Right atrium auricular region (tissue), 2 donors: ENCODE results near the gene DACT3. TPM values are rescaled to one million over a fixed set of nuclear protein-coding genes. Genes with fewer than 3 reads are reported as not detected.

Experiments used
- DNase-seq: peaks from one replicate; pipeline ENCODE4 v3.0.0-alpha.2; 2019; ENCODE audit warnings: low spot score
- H3K27ac ChIP-seq, 2 donors: fragments of 200-600 bp; sonication (generic); 1 replicate in 1 of 2; 2 replicates in 1 of 2; pipeline ENCODE4 v1.5.1; 2016 to 2019
- H3K27me3 ChIP-seq, 2 donors: fragments of 200-600 bp; sonication (generic); one replicate each; pipeline versions ENCODE4 v1.5.1 to v1.6.0; 2017 to 2019
- H3K36me3 ChIP-seq: fragments of 200-600 bp; sonication (generic); one replicate; pipeline ENCODE4 v1.5.1; 2016
- H3K4me1 ChIP-seq, 2 donors: fragments of 200-600 bp; sonication (generic); one replicate each; pipeline versions ENCODE4 v1.5.1 to v1.6.0; 2017 to 2019
- H3K4me3 ChIP-seq, 2 donors: fragments of 200-600 bp; sonication (generic); 1 replicate in 1 of 2; 2 replicates in 1 of 2; pipeline ENCODE4 v1.5.1; 2017 to 2019; ENCODE audit warnings: mild to moderate bottlenecking in 1 of 2, moderate library complexity in 1 of 2
- H3K9me3 ChIP-seq, 2 donors: fragments of 200-600 bp; sonication (generic); one replicate each; pipeline ENCODE4 v1.5.1; 2019
- total RNA-seq, 2 donors: library from RNA; depleted of rRNA; stranded (reverse); fragments of >200 nt; gene quantifications; one replicate each; pipeline ENCODE4 v1.1.0, GENCODE V29; 2016
- TF ChIP-seq, protein P1 (sequence below), 2 donors: fragments of 200-600 bp; sonication (generic); IDR thresholded peaks; one replicate each; pipeline ENCODE4 v1.5.1; 2019; ENCODE audit warnings: antibody characterized with exemption in 2 of 2

Gene DACT3, protein sequence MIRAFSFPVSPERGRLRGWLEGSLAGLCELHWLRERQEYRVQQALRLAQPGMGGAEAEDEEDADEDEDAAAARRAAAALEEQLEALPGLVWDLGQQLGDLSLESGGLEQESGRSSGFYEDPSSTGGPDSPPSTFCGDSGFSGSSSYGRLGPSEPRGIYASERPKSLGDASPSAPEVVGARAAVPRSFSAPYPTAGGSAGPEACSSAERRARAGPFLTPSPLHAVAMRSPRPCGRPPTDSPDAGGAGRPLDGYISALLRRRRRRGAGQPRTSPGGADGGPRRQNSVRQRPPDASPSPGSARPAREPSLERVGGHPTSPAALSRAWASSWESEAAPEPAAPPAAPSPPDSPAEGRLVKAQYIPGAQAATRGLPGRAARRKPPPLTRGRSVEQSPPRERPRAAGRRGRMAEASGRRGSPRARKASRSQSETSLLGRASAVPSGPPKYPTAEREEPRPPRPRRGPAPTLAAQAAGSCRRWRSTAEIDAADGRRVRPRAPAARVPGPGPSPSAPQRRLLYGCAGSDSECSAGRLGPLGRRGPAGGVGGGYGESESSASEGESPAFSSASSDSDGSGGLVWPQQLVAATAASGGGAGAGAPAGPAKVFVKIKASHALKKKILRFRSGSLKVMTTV
- 10 to 100 TPM; 23.5 to 25.9 TPM for total RNA-seq

DNA sequence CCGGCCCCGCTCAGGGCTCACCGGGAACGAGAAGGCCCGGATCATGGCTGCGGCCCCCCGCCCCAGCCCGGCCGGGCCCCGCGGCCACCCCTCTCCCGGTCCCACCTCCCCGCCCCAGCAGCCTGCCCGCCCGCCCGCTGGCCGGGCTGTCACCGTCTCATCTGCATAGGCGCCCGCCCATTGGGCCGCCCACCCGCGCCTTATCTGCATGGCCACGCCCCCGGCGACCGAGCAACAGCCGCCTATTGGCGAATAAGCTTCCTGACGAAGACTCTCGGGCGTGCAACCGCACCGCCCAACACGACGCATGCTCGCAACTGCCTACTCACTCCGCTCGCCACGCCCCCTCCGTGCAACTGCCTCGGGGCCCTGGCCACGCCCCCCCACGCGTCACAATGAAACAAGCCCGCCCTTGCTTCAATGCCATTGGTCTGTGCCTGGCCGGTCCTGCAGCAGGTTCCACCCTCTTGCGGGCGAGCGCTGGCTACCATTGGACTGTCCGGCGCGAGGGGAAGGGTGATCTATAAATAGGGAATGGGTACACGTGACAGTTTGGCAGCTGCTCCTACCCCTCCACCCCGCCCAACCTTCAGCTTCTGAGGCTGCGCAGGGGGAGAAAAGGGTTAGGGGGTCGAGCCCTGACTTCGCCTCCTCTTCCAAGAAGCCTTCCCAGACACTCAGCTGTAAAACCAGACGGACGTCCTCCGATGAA is at the start of gene DACT3:
Gene DACT3 (minus strand): TSS at position 163 of the 712 bp plus-strand sequence. CDS start 118 bp downstream, at position 45.
- Histone ChIP-seq H3K27ac (peak within 1 kb of the TSS; percentile 88 to 90), H3K27me3 (no peaks in the 10 kb centered on the region), H3K4me1 (peaks cover 0 to 33% of the 10 kb centered on the region in 2 donors), H3K4me3 (peak within 1 kb of the TSS; percentile 67 to 84), H3K9me3 (no peaks in the 10 kb centered on the region), H3K36me3 (no peaks in the 10 kb centered on the region)
- TF ChIP-seq, protein P1, sequence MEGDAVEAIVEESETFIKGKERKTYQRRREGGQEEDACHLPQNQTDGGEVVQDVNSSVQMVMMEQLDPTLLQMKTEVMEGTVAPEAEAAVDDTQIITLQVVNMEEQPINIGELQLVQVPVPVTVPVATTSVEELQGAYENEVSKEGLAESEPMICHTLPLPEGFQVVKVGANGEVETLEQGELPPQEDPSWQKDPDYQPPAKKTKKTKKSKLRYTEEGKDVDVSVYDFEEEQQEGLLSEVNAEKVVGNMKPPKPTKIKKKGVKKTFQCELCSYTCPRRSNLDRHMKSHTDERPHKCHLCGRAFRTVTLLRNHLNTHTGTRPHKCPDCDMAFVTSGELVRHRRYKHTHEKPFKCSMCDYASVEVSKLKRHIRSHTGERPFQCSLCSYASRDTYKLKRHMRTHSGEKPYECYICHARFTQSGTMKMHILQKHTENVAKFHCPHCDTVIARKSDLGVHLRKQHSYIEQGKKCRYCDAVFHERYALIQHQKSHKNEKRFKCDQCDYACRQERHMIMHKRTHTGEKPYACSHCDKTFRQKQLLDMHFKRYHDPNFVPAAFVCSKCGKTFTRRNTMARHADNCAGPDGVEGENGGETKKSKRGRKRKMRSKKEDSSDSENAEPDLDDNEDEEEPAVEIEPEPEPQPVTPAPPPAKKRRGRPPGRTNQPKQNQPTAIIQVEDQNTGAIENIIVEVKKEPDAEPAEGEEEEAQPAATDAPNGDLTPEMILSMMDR (IDR thresholded peaks at IDR 0.05): no peak
- peak; percentile 100 for DNase-seq

DNA sequence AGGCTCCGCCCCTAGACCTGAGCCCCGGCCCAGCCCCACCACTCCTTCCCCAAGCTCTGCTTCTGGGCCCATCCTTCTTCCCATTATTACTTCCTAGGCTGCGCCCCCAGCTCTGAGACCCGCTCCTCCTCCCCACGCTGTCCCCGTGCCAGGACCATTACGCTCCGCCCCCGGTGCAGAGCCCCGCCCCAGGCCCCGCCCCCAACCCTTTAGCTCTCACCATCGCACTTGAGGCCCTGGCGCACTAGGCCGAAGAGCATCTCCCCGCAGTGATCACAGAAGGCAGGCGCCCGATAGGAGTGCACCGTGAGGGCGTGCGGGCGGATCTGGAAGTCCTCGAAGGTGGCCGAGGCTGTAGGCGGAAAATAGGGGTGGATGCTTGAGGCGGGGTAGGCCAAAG is 49.7 kb upstream of the DACT3 start:
- H3K36me3 ChIP-seq: peaks cover 15% of the 10 kb centered on the region
- no peaks in the 10 kb centered on the region for H3K9me3 ChIP-seq
- no peaks in the 10 kb centered on the region for H3K27me3 ChIP-seq
- no peak overlapping the region for H3K4me3 ChIP-seq
- no peak overlapping the region for H3K27ac ChIP-seq
- DNase-seq: no peak
- peaks cover 0 to 20% of the 10 kb centered on the region in 2 donors for H3K4me1 ChIP-seq
- TF ChIP-seq, protein P1 (IDR thresholded peaks at IDR 0.05): no peak

DNA sequence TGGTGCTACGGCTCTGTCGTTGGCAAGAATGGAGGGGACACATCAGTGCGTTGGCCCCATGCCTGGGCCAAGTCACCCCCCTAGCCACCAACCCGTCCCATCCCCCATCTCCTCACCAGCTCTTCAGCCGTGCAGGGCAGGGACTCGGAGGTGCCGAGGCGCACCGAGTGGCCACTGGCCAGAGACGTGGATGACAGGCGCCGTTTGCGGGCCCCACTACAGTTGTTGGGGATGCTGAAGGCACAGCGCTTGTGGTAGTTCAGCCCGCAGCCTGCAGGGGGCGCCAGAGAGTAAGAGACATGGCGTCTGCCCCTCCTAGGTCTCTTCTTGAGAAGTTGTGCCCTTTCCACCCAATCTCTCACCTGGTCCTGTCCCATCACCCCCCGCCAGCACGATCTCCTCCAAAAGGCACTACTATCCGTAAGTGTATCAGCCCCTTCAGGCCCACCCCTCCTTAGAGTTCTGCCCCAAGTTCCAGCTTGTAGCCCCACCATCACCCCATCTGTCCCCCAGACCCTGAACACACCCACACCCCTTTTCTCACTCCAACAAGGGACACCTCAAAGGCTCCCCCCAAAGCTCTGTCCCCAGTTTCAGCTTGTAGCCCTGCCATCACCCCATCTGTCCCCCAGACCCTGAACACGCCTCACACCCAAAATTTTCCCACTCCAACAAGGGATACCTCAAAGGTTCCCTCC is 43.5 kb upstream of the DACT3 start:
- Histone ChIP-seq H3K27me3 (no peaks in the 10 kb centered on the region), H3K4me1 (no peaks in the 10 kb centered on the region), H3K4me3 (no peak overlapping the region), H3K27ac (no peak overlapping the region), H3K36me3 (peaks cover 66% of the 10 kb centered on the region), H3K9me3 (no peaks in the 10 kb centered on the region)
- TF ChIP-seq, protein P1 (IDR thresholded peaks at IDR 0.05): peak; percentile 97 to 99
- peak; percentile 75 for DNase-seq

DNA sequence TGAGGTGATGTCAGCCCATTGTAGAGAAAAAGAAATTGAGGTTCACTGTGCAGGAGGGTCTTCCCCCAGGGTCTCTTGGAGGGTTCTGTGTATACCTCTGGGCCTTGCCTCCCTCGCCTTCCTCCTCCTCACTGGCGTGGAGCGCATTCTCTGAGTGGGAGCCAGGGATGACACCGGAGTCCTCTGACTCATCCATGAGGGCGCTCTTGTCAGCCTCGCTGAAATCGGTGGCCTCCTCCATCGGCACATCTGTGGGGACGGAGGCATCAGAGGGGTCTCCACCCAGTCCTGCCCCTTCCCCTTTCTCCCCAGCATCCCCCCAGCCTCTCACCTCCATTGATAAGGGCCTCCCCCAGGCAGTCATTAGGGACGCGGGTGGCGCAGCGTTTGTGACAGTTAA is 39.7 kb upstream of the DACT3 start:
- Histone ChIP-seq H3K4me1 (peaks cover 0 to 4% of the 10 kb centered on the region in 2 donors), H3K27ac (no peak overlapping the region), H3K27me3 (no peaks in the 10 kb centered on the region), H3K36me3 (peaks cover 76% of the 10 kb centered on the region), H3K4me3 (no peak overlapping the region), H3K9me3 (no peaks in the 10 kb centered on the region)
- DNase-seq: no peak
- TF ChIP-seq, protein P1 (IDR thresholded peaks at IDR 0.05): no peak
